LHCN-M2 (cell line): Measurements from ENCODE around the gene TSPEAR. TPM values are rescaled to one million over a fixed set of nuclear protein-coding genes. Genes with fewer than 3 reads are reported as not detected.

ENCODE experiments used
- DNase-seq: peaks from one replicate; pipeline ENCODE4 v3.0.0-alpha.2; 2012; ENCODE audit warnings: low read depth
- total RNA-seq: library from RNA; depleted of rRNA; stranded (reverse); fragments of >200 nt; gene quantifications from 2 replicates; pipeline ENCODE4 v1.2.3, GENCODE V29; 2014

TSPEAR gene
- total RNA-seq, 1 experiment from 2014 or later, result not detected

DNA sequence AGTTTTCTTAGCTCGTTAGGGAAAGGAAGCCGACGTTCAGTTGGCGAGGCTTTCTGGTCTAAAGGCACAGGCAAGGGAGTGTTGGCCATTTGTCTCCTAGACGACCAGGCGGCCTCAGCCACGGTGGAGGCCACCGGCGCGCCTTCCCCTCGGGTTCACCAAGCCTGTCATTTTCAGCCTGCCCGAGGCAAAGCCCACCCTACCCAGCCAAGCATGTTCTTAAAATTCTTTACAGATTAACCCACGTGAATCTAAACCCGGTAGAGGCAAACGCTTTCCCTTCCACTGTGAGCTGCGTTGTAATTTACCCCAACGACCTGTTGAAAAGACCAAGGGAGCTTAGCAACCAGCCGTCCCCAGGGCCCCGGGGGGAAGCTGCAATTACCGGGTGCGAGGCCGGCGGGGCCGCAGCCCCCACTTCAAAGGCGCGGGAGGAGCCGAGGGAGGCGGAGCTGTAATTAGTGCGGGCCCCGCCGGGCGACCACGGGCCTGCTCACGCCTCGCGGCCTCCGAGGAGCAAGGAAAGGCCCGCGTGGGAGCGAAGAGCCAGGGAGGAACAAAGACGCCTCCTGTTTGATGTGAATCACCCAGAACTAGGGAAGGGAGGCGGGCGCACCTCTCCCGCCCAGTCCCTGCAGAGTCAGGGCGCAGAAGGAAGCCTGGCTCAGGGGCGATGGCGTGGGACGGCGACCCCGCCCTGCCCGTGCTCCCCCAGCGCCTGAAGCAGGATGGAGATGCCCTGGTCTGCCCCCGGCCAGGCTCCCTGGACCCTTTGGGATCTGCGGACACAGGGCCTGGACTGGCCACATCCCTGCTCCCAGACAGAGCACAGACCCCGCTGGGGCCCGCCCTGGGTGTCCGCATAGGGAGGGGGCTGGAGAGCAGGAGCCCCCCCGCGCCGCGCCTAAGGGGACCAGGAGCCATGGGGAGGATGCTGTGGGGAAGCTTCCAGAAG, 12.1 kb upstream of the TSPEAR start:
- no peak for DNase-seq

DNA sequence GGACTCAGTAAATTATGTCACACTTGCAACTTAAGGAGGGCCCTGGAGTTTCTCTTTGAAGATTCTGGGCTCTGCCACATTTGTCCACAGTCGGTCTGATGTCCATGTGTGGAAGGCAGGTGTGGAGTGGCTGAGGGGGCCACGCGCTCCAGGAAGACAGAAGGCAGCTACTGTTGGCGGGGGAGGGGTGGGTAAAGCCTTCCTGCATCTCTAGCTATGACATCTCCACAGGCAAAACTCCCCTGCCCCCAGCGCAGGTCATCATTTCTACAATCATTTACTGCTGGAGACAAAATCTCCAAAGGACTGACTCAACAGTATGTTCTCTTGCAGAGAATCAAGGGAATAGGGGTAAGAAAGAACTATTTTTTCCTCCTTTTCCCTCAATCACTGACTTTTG, 11.4 kb upstream of the TSPEAR start:
- DNase-seq, result no peak

DNA sequence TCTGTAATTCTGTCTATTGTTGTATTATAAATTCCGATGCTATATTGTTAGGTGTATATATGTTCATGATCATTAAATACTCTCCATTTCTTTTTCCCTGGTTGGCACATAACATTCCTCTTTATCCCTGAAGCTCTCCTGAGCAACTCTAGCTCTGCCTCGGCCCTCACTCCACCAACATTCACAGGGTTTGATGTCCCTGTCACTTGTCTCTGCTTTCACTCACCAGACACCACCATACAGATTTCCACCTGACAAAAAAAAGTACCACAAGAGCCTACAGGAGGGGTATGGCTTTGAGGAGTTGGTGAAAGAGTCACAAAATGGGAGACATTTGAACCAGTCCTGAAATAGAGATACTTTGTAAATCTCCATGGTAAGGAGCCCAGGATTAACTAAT, 8.8 kb upstream of the TSPEAR start:
- no peak for DNase-seq

- no peak for DNase-seq
Observed at GRCh38 chr21:44718571-44718970, 7.2 kb upstream of the TSPEAR start.

DNA sequence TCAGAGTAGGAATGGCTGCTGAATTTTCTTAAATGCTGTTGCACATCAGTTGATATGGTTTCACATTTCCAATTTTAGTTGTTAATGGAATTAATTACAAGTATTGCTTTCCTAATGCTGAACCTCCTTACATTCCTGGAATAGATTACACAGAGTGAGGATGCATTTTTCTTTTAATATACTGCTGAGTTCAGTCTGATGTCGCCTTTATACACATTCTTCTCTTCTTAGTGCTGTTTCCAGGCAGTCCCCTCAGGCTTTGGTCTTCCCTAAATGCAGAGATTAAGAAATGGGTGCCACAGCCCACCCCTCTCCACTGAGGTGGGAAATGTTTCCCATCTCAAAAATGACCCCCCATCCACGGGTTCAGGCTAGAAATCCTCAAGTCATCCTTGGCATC, 6.7 kb upstream of the TSPEAR start:
- no peak for DNase-seq

DNA sequence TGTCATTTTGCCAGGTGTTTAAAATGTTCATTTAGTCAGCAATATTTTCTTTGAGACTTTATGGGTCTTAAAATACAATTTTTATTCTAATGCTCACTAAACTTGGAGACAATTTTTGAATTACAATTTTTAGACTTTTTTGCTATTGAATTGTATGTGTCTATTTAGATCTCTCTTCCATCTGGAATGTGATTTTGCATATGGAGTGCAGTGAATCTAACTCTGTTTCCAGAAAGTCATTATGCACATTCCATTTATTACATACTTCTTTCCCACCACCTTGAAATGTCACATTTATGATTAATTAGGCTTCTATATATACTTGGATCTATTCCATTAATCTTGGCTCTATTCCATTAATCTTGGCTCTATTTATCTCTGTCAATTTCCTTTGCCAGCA, 5.6 kb upstream of the TSPEAR start:
- DNase-seq, result no peak

GRCh38 chr21:44714905-44715304, 3.5 kb upstream of the TSPEAR start:
- DNase-seq, result no peak

DNA sequence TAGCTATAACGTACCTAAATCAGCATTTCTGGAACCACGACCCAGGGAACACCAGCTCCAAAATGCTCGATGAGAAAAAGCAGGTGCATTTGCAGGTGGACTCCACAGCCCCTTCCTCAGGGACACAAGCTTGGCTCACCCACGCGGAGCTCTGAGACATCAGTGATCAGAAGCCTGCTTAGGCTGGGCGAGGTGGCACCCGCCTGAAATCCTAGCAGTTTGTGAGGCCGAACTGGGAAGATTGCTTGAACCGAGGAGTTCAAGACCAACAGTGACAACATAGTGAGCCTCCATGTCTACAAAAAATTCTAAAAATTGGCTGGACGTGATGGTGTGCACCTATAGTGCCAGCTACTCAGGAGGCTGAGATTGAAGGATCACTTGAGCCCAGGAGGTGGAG, 2.5 kb upstream of the TSPEAR start:
- DNase-seq, result no peak

DNA sequence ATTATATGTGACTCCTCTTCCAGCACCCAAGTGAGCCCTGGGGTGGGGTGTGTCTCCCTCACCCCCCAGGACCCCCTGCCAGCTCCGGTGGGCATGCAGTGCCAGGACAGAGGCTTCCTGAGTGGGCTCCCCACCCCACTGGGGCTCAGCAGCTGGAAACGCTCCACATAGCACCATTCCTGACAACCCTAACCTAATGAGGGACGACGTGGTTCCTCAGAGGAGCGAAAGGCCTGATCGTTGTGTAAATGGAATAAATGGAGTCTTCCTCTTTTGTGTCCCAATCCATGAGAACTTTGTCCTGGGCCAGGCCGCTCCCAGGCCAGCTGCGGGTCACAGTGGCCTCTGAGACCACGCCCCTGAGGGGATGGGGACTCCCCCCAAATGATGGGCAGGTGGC, 1.8 kb upstream of the TSPEAR start:
- no peak for DNase-seq

- no peak for DNase-seq
Observed at GRCh38 chr21:44712203-44713028, 1.0 kb upstream of the TSPEAR start.

DNA sequence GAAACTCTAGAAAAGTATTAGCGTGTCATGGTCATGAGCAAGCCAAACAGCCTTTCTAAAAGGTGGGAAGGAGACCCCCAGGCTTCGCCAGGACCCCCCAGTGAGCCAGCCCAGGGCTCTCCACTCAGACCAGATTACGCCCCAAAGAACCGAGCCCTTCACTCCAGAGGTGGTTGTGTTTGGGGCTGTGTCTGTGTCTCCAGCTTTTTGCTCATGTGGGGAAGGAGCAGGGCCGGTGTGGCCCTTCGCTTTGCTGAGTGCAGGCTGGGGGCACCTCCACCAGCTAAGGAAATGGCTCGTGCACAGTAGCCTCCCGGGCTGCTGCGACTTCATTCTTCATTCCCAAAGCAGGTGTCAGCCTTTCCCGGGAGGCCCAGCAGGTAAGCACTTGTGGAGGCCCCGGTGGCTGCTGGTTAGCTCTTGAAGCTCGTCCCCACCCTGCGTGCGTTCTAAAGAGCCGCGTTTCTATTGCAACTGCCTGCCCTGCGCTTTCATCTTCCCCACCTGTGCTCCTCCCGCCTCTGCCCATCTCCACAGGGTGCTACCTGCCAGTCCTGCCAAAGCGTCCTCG, 531 bp downstream of the TSPEAR start:
- no peak for DNase-seq

GRCh38 chr21:44710294-44710665, 1.1 kb downstream of the TSPEAR start:
- no peak for DNase-seq

- DNase-seq, result no peak
Observed at GRCh38 chr21:44709426-44710293, 1.7 kb downstream of the TSPEAR start.

GRCh38 chr21:44708866-44709425, 2.4 kb downstream of the TSPEAR start:
- no peak for DNase-seq

- no peak for DNase-seq
Observed at GRCh38 chr21:44708213-44708865, 3.0 kb downstream of the TSPEAR start.

- DNase-seq, result no peak
Observed at GRCh38 chr21:44706706-44707581, 4.4 kb downstream of the TSPEAR start.

GRCh38 chr21:44706026-44706705, 5.2 kb downstream of the TSPEAR start:
- no peak for DNase-seq

DNA sequence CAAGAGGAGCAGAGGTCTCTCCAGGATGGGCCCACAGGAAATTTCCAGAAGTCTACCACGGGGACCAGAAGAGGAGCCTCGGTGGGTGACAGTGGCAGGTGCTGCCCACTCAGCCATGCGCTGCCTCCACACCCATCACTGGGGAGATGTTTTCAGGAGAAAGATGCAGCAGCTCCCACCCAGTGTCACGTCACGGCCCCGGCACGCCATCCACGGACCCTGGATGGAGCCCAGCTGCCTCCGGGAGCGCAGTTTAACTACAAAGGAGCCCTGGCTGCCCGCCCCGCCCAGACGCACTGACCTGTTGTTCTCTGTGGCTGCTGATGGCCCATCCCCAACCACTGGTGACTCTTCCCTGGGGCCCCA, 6.8 kb downstream of the TSPEAR start:
- DNase-seq, result no peak
